Cerebellar nuclear complex (tissue), 1 donor: ENCODE results near the gene FAM219B.
"Not testable (repeated sequence)": the region's sequence is repeated elsewhere in the genome, so short reads cannot be mapped to it uniquely, and the experiment has no call there.

Experiments
- DNase-seq, 2 experiments: peaks; one replicate each; lab custom pipeline; 2025; lab: John Stamatoyannopoulos, UW

The FAM219B gene

GRCh38 chr15:74903676-74904075, 3.0 kb downstream of the FAM219B start:
- DNase-seq, result no peak

- no peak for DNase-seq
These were observed 4.2 kb downstream of the FAM219B start for GRCh38 chr15:74902295-74903075.

GRCh38 chr15:74901612-74902063, 5.0 kb downstream of the FAM219B start:
- DNase-seq, result no peak

GRCh38 chr15:74897300-74897701, 9.3 kb downstream of the FAM219B start:
- no peak for DNase-seq

DNA sequence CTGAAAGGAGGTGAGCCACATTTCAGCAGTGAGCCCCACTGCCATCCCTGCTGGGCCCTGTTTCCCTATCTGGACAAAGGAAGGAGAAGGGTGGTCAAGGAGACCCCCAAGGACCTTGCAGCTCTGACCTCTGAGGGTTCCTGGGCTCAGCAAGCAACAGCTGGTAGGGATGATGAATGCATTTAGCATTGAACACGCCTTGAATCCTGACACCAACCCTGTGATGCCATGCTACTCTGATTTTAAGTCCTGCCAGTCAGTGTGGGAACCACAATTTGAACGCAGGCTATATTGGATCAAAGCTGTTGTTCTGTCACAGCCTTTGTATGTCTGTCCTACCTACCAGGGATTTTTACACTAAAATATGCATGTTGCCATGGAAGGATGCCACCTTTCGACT, 10.3 kb downstream of the FAM219B start:
- DNase-seq, result no peak

DNA sequence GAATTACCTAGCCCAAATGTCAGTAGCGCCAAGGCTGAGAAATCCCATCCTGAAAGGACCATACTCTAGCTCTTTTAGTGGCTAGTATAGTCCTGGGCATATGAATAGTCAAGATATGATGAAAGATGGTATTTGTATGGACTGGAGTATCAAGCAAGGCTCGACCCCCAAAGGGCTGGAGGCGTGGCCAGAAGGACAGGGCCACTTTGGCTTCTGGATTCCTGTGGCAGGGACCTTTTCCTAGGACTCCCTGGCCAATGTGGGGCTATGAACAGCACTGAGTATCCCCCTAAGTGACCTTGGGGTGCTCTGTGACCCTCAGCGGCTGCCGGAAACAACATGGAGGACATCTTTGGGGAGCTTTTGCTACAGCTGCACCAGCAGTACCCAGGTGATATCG, 10.8 kb downstream of the FAM219B start:
- DNase-seq, result no peak

DNA sequence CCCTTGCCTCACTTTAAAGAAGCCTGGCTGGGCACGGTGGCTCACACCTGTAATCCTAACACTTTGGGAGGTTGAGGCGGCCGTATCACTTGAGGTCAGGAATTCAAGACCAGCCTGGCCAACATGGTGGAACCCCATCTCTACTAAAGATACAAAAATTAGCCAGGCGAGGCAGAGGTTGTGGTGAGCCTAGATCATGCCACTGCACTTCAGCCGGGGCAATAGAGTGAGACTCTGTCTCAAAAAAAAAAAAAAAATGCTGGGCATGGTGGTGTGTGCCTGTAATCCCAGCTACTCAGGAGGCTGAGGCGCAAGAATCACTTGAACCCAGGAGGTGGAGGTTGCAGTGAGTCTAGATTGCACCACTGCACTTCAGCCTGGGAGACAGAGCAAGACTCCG, 12.3 kb downstream of the FAM219B start:
- not testable (repeated sequence) for DNase-seq

- DNase-seq, result no peak
These were observed 13.0 kb downstream of the FAM219B start for GRCh38 chr15:74893627-74894026.

DNA sequence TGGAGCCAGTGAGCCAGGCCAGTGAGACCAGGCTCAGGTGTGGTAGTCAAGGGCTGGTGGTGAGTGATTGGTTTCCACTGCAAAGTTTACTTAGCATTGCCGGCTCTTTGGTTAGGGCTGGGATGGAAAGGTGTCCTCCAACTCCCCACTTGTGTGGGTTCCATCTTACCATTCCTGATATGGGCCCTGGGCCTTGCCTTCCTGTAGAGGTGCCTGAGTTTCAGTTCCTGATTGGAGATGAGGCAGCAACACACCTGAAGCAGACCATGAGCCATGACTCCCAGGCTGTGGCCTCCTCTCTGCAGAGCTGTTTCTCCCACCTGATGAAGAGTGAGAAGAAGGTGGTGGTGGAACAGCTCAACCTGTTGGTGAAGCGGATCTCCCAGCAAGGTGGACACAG, 13.7 kb downstream of the FAM219B start:
- DNase-seq, result no peak

DNA sequence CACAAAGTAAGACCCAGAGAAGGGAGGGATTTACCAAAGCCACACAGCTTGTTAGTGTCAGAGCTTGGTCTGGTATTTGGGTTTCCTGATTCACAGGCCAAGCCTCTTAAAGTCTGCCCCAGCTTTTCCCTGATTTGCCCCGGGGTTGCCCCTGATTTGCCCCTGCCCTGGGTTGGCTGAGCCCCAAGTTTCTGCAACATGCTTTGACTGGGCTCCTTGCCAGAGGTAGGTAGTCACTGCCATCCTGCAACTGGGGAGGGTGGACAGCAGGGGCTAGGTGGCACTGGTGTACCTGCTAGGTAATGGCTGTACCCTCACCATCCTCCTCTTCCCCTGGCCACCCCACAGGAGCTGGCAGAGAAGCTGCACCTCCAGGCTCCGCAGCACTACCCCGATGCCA, 14.3 kb downstream of the FAM219B start:
- DNase-seq, result no peak

- no peak for DNase-seq
These were observed 15.2 kb downstream of the FAM219B start for GRCh38 chr15:74891469-74891868.

DNA sequence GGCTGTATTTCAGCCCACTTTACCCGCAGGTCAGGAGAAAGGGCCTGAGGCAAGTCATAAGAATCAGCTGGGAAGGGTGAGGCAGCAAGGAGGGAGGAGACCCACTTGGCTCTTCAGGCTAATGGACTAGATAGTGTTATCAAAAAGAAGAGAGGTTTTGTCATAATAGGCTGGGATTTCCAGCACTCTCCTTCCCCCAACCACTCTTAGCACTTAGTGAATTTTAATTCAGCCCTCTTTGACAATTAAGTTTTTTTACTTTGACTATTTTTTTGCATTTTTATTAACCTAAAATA, 16.0 kb downstream of the FAM219B start:
- no peak for DNase-seq

DNA sequence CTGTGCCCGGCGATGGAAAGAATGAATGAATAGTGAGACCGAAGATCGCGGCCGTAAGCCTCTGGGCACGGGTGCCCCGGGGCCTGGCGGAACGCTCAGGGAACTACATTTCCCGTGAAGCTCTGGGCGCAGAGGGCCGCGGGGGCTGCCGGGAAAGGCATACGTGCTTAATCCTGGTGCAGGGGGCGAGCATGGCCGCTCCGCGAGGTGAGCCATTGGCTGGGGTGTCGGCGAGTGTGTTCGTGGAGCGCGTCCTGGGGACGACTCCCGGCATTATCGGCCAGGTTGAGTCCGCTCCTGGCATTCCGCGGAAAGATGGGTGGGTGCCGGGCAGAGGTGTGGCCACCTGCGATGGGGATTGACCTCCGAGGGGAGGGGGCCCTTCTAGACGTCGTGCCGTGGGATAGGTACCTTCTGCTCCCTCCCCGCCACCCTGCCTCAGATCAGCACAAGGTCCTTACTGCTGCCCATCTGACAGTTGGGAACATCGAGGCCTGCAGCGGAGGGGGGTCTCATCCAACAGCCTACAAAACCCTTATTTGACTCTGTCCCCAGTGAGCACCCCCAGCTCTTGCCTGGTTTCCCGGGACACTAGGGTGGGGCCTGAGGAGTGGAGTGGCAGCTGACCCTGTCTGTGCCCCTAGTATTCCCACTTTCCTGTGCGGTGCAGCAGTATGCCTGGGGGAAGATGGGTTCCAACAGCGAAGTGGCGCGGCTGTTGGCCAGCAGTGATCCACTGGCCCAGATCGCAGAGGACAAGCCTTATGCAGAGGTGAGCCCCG, 16.6 kb downstream of the FAM219B start, which contains the start of gene MPI:
MPI (plus strand) TSS at position 160 of the 782 bp plus-strand sequence; CDS start at position 192, 32 bp downstream.
- peak; percentile 11 to 59 for DNase-seq

DNA sequence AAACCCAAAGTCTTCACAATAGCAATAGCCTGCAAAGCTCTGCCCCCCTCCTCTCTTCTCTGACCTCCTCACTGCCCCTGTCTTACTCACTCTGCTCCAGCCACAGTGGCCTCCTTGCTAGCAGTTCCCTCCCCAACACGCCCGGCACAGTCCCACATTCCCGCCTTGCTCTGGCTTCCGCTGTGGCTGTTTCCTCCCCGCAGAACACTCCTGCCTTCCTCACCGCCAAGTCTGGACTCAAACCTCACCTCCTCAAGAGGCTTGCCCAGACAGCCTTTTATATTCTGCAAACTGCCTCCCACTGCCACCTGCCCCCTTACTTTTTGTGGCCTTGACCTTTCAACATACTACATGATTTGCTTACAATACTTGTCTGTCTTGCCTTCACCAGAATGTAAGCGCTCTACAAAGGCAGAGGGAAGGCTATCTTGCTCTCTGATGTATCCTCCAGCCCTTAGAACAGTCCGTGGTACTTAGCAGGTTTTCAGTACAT, 17.2 kb downstream of the FAM219B start:
- peak in 1 of 2 experiments; percentile 57 for DNase-seq

- DNase-seq, result no peak
These were observed 17.9 kb downstream of the FAM219B start for GRCh38 chr15:74888716-74889115.

- not testable (repeated sequence) for DNase-seq
These were observed 19.0 kb downstream of the FAM219B start for GRCh38 chr15:74887537-74888193.

DNA sequence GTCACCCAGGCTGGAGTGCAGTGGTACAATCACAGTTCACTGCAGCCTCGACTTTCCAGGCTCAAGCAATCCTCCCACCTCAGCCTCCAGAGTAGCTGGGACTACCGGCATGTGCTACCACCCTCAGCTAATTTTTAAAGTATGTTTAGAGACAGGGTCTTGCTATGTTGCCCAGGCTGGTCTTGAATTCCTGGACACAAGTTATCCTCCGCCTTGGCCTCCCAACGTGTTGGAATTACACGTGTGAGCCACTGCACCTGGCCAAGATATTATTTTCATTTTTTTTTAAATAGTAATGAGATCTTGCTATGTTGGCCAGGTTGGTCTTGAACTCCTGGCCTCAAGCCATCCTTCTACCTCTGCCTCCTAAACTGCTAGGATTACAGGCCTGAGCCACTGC, 21.2 kb downstream of the FAM219B start:
- DNase-seq, result no peak

DNA sequence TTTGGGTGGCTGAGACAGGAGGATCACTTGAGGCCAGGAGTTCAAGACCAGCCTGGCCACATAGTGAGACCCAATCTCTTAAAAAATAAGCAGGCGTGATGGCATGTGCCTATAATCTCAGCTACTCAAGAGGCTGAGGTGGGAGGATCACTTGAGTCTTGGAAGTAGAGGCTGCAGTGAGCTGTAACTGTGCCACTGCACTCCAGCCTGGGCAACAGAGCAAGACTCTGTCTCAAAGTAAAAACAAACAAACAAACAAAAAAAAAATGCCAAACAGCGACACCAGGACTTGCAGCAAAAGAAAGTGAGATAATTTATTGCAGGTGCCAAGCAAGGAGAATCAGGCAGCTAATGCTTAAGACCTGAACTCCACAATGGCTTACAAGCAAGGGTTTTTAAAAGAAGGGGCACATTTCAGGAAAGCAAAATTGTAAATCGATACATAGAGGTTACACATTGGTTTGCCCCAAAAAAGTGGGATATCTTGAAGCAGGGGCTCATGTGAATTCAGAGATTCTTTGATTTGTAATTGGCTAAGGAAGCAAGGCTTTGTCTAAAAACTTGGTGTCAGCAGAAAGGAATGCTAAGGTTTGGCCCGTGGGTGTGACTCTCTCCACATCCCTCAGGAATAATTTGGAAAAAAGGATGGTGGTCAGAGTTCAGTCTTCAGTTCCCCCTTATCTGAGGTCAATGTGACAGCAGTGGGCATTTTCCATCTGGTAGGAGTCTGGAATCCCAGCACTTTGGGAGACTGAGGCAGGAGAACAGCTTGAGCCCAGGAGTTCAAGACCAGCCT, 22.0 kb downstream of the FAM219B start:
- no peak for DNase-seq

DNA sequence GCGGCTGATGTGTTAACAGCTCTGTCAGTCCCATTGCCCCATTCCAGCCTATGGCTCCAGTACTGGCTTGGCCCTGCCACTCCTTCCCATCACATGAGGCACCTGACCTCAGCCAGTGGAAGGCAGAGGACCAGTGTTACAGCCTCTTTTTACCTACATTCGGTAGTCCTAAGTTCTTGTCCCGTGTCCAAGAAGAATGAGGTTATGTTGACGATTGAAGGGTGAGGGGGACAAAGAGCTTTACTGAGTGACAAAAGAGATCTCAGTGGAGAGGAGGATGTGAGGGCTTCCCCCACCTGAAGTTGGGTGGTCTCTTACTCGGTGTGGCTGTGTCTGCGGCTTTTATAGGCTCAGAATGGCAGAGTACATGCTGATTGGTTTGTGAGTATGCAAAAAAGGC, 24.1 kb downstream of the FAM219B start:
- DNase-seq, result no peak

DNA sequence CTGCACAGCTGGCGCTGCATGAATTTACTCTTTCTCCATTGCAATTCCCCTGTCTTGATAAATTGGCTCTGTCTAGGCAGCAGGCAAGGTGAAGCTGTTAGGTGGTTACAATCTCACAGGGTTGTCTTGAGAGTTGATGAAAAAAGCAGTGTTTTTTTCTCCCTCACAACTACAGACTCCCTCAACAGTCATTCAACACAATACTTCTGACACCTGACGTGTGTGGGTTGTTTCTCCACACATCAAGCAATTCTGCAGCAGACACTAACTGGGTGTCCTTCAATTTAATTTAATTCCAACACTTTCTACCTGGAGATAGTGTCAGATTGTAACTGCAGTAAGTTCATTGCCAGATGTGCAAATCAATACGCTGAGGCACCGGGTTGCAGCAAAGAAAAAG, 28.4 kb downstream of the FAM219B start:
- no peak for DNase-seq

DNA sequence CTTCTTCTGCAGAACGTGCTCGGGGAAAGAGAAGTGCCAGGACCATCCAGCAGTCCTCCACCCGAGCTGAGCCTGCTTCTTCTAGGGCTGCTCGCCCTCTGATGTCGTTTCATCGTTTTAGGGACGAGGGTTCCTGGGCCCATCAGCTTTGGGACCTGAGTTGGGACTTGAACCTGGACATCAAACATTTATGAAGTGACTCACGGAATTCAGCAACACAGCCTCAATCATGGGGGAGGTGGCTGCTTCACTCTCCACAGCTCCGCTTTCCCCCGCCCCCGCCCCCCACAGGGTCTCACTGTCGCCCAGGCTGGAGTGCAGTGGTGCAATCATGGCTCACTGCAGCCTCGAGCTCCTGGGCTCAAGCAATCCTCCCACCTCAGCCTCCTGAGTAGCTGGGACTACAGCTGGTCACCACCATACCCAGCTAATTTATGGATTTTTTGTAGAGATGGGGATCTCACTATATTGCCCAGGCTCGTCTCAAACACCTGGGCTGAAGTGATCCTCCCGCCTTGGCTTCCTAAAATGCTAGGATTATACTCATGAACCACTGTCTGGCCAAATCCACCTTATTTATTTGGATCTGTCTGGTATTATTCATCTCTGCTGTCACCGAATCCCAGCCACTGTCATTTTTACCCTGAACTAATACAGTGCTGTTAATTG, 32.8 kb downstream of the FAM219B start:
- DNase-seq, result no peak
